DMS114 treated with DMSO at 0.1 percent for 48 hours (cell line): ENCODE measurements around the gene EPHA2.
"Not testable (repeated sequence)": the region's sequence is repeated elsewhere in the genome, so short reads cannot be mapped to it uniquely, and the experiment has no call there.

Experiments
- DNase-seq: peaks from one replicate; lab custom pipeline; 2025; ENCODE audit not compliant: unreplicated experiment; lab: John Stamatoyannopoulos, UW

EPHA2 gene

DNA sequence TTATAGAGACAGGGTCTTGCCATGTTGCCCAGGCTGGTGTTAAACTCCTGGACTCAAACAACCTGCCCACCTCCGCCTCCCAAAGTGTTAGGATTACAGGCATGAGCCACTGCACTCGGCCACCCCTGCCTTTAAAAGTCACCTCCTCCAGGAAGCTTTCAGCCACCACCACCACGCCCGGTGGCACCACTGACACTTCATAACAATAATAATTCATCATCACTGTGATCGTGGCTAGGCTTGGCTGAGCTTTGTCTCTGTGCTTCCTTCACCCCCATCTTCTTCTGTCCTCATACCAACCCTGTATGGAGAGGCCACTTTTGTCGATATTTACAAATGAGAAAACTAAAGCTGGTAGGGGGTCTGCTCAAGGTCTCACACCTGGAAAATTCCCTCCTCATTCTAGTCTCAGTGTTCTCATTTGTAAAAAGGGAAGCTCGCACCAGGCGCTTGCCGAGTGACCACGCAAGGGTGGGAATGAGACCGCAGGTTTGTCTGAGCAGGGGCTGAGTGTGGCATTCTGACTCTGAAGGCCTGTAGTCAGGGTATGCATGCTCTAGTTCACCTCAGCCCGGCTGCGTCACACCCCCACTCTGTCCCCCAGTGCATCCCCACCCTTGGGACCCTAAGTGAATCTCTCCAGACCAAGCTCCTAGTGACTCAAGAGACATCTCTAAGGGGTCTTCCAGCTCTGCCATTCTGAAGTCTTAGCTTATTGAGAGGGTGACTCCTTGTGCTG is 12.9 kb upstream of the EPHA2 start:
- no peak for DNase-seq

- DNase-seq = not testable (repeated sequence)
Observed at GRCh38 chr1:16168144-16168495, 12.3 kb upstream of the EPHA2 start.

- DNase-seq = no peak
Observed at GRCh38 chr1:16167331-16168143, 11.7 kb upstream of the EPHA2 start.

DNA sequence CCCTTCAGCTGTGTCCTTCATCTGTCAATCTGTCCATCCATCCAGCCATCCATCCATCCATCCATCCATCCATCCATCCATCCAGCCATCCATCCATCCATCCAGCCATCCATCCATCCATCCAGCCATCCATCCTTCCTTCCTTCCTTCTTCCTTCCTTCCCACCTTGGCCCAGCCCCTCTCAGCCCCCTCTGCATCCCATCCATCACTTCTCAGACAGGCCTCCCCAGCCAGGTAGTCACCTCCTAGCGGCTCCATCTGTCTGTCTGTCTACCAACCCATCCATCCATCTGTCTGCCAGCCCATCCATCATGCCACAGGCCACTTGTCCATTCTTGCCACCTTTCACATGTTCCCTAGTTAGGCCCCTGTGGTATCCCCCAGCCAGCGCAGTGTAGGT is 10.2 kb upstream of the EPHA2 start:
- DNase-seq = no peak

- DNase-seq = no peak
Observed at GRCh38 chr1:16165548-16165947, 9.7 kb upstream of the EPHA2 start.

DNA sequence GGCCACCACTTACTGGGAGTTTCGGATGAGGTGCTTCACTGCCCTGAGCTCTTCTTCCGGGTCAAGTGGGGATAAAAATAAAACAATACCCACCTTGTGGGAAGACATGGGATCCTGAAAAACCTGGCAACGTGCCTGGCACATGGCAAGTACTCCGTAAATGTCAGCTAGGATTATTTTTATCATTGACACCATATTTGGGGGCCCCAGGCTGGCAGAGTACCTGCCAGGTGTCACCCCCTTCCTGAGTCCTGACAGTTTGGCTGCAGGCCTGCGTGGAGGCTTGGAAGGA is 9.2 kb upstream of the EPHA2 start:
- DNase-seq = no peak

DNA sequence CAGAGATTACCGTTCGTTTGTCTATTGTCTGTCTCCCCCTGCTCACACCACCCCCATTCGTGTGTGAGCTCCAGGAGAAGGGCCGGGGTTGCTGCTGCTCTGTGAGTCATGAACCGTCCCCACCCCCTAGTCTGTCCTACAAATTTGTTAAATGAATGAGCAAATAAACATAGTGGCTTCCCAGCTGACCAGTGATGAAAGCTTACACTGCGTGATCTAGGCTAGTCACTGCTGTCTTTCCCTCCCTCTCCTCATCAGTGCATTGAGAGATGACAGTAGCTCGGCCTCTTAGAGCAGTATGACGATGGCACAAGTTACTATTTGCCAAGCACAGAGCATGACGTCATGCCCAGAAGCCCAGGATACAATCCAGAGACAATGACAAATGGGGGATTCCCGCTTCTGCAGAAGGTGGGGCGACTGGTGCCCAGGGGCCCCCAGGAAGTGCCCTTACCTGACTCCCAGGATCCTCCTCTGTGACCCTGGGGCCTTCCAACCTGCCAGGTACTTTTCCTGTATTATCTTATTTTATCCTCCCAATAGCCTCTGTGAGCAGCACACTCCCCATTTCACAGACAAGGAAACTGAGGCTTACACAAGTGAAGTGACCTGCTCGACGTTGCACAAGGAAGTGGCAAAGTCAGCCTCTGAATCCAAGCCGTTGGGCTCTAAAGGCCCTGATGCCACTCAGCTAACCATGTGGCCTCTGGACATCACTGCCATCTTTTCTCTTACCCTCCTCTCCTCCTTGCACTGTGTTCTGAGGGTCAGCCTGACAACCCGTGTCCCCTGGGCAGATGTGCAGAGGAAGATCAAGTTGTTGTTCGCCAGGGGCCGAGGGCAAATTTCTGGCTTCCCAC is 8.6 kb upstream of the EPHA2 start:
- DNase-seq = no peak

- DNase-seq = not testable (repeated sequence)
Observed at GRCh38 chr1:16163608-16164212, 7.8 kb upstream of the EPHA2 start.

GRCh38 chr1:16162163-16162822 is 6.4 kb upstream of the EPHA2 start:
- no peak for DNase-seq

DNA sequence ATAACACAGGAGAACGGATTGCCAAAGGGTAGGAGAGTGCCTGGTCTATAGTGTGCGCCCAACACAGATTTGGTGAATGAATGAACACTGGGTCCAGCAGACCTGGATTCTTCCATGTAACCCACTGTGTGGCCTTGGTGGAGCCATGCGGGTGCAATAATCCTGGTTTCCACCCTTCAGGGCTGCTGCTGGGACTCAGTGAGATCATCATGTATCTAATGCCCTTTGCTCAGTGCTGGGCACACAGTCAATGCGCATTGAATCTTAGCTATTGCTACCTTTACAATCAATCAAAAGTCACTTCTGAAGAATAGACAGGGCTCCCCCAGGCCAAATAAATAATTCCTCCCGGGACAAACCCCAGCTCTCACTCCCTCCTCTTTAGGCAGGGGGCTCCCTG is 5.8 kb upstream of the EPHA2 start:
- DNase-seq = no peak

DNA sequence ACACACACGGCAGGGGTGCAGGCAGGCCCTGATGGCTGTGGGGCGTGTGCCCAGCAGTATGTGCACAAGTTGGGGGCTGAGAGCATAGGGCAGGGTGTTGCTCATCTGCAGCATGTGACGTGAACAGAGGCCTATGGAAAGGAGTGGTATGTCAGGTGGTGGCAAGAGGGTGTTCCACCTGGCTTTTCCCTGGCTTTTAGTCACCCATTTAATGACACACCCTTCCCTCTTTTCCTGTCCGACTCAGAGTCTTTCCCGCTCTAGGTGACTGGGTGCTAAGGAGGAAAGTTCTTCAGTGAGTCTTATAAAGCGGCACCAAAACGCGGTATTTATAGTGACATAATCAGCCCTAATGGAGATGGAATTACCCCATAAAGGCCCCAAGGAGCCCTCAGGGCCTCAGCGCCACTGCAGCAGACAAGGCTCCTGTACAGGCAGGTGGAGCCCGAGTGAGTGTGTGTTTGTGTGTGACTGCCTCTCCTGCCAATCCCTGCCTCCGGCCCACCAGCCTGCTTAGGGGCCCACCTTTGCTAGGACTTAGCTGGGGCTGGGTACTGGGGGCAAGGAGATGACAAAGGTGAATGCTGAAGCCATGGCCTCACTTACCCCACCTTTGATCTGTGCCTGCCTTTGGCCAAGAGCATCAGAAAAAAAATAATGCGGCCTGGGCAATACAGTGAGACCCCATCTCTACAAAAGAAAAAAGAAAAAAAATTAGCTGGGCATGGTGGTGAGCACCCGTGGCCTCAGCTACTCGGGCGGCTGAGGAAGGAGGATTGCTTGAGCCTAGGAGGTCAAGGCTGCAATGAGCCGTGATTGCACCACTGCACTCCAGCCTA is 3.3 kb upstream of the EPHA2 start:
- DNase-seq = no peak

GRCh38 chr1:16158025-16158424 is 2.2 kb upstream of the EPHA2 start:
- DNase-seq = no peak

GRCh38 chr1:16156848-16157495 is 1.1 kb upstream of the EPHA2 start:
- DNase-seq = no peak

DNA sequence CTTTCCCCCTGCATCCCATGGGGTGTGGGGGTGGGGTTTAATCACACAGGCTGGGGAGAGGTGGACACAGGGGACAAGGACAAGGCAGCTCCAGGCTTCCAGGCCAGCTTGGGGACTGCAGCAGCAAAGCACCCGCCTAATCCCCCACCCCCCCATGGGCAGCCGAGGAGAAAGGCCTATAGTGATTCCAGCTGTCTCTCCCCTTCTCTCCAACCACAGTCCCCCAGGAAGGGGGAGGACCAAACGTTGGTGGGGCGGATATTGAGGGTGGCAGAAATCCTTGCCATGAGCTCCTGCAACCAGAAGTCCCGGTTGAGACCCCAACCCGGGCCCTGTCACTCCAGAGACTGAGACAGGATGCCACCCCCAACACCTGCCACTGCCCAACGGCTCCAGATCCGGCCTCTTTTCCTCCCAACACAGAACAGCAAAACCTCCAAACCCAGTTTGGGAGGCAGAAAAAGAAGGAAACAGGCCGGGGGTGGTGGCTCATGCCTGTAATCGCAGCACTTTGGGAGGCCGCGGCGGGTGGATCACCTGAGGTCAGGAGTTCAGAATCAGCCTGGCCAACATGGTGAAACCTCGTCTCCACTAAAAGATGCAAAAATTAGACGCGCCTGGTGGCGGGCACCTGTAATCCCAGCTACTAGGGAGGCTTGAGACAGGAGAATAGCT is 1.7 kb downstream of the EPHA2 start:
- no peak for DNase-seq

DNA sequence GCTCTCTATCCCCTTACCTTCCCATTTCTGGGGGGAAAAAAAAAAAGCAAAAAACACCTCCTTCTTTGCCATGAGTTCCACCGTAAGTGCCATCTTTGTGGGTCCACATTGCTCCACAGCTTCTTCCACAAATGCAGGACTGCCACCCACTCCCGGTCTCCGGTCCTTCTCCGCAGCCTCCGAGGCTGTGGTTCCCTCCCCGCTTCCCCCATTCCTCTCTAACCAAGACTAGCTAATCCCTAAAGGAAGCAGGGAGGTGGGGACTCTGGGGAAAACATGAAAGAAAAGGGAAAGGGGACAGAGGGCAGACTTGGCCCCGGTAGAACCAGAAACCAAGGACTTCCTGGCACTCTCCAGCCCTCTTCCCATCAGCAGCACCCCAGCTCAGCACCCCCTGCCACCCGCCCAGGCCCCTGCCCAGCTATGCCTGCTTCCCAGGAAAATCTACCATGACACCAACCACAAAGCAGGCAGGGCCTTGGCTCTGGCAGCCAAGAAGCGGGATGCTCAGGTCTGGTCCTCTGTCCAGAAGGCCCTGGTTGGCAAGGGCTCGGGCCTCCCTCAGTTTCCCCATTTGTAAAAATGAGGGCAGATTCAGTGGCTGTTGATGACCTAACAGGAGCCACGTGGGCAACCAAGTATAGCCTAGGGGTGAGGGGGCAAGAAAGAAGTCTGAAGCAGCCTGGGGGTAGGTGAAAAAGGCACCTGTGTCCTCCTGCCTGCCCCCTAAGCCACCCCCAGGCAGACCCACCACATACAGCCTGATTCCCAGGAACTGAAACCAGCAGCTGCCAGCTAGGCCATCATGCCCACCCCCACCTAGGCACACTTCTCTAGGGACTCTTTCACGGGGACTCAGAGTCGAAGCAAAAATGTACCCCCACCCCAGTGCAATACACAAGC is 2.5 kb downstream of the EPHA2 start:
- no peak for DNase-seq

- DNase-seq = no peak
Observed at GRCh38 chr1:16152481-16153087, 3.3 kb downstream of the EPHA2 start.

GRCh38 chr1:16151995-16152384 is 3.9 kb downstream of the EPHA2 start:
- DNase-seq = no peak
